ENCODE data around the gene JOSD1.

DNA sequence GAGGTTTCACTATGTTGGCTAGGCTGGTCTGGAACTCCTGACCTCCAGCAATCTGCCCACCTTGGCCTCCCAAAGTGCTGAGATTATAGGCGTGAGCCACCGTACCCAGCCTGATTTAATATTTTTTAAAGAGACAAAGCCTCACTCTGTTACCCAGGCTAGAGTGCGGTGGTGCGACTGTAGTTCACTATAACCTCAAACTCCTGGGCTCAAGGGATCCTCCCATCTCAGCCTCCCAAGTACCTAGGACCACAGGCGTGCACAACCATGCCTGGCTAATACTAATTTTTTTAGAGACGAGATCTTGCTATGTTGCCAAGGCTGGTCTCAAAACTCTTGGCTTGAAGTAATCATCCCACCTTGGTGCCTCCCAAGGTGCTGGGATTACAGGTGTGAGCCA, 18.5 kb upstream of the JOSD1 start:
- TF ChIP-seq, protein P1, sequence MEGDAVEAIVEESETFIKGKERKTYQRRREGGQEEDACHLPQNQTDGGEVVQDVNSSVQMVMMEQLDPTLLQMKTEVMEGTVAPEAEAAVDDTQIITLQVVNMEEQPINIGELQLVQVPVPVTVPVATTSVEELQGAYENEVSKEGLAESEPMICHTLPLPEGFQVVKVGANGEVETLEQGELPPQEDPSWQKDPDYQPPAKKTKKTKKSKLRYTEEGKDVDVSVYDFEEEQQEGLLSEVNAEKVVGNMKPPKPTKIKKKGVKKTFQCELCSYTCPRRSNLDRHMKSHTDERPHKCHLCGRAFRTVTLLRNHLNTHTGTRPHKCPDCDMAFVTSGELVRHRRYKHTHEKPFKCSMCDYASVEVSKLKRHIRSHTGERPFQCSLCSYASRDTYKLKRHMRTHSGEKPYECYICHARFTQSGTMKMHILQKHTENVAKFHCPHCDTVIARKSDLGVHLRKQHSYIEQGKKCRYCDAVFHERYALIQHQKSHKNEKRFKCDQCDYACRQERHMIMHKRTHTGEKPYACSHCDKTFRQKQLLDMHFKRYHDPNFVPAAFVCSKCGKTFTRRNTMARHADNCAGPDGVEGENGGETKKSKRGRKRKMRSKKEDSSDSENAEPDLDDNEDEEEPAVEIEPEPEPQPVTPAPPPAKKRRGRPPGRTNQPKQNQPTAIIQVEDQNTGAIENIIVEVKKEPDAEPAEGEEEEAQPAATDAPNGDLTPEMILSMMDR (conservative IDR thresholded peaks at IDR 0.05; ENCODE audit: low read depth, low read length) = no peak
- TF ChIP-seq RAD21 (IDR thresholded peaks at IDR 0.05; ENCODE audit: low read length) = no peak

All from IMR-90 (cell line).